SK-N-SH treated with all-trans-retinoic acid at 6 μM for 48 hours (cell line): ENCODE results near the gene ZACN.
"Not testable (repeated sequence)": the region's sequence is repeated elsewhere in the genome, so short reads cannot be mapped to it uniquely, and the experiment has no call there.

ENCODE experiments used
- ATAC-seq: fragments of 200-7000 bp; cut with Tn5 transposase; 3 replicates; pipeline ENCODE4 v1.9.1; 2020; ENCODE audit warnings: mild to moderate bottlenecking, moderate library complexity
- ARNTL ChIP-seq: fragments of 450-650 bp; formaldehyde crosslinking; IDR thresholded peaks from 2 replicates; pipeline ENCODE4 v1.5.0; 2020; ENCODE audit warnings: low read depth, mild to moderate bottlenecking, moderate library complexity, borderline replicate concordance
- CREB5 ChIP-seq: fragments of 250-450 bp; sonication (Bioruptor Pico); IDR thresholded peaks from 2 replicates; pipeline ENCODE4 v1.5.1; 2020; ENCODE audit warnings: low read depth, mild to moderate bottlenecking, moderate library complexity
- ESRRG ChIP-seq: fragments of 250-450 bp; sonication (Bioruptor Pico); IDR thresholded peaks from 2 replicates; pipeline ENCODE4 v1.6.1; 2021; ENCODE audit warnings: mild to moderate bottlenecking
- GLIS3 ChIP-seq: fragments of 250-450 bp; sonication (Bioruptor Pico); IDR thresholded peaks from 2 replicates; pipeline ENCODE4 v1.5.0; 2020; ENCODE audit warnings: mild to moderate bottlenecking, moderate library complexity
- ISL1 ChIP-seq: fragments of 250-450 bp; sonication (Bioruptor Pico); IDR thresholded peaks from 2 replicates; pipeline ENCODE4 v2.1.2; 2022; ENCODE audit warnings: mild to moderate bottlenecking, moderate library complexity
- OSR1 ChIP-seq: fragments of 250-450 bp; sonication (Bioruptor Pico); IDR thresholded peaks from 2 replicates; pipeline ENCODE4 v1.8.0; 2022; ENCODE audit warnings: moderate library complexity, mild to moderate bottlenecking, inconsistent platforms
- PATZ1 ChIP-seq: fragments of 250-450 bp; sonication (Bioruptor Pico); IDR thresholded peaks from 2 replicates; pipeline ENCODE4 v1.8.0; 2020; ENCODE audit warnings: mild to moderate bottlenecking, moderate library complexity, borderline replicate concordance
- POU6F1 ChIP-seq: fragments of 250-450 bp; sonication (Bioruptor Pico); IDR thresholded peaks from 2 replicates; pipeline ENCODE4 v1.8.0; 2021; ENCODE audit warnings: low read depth, mild to moderate bottlenecking, moderate library complexity, borderline replicate concordance
- RARB ChIP-seq: fragments of 250-450 bp; sonication (Bioruptor Pico); IDR thresholded peaks from 2 replicates; pipeline ENCODE4 v1.8.0; 2021; ENCODE audit warnings: mild to moderate bottlenecking, moderate library complexity
- SNAI2 ChIP-seq: fragments of 250-450 bp; sonication (Bioruptor Pico); IDR thresholded peaks from 2 replicates; pipeline ENCODE4 v1.5.0; 2020; ENCODE audit warnings: mild to moderate bottlenecking, moderate library complexity
- TCF4 ChIP-seq: fragments of 250-450 bp; sonication (Bioruptor Pico); IDR thresholded peaks from 2 replicates; pipeline ENCODE4 v1.8.0; 2021; ENCODE audit warnings: mild to moderate bottlenecking, moderate library complexity, borderline replicate concordance
- TSHZ2 ChIP-seq: fragments of 250-450 bp; sonication (Bioruptor Pico); IDR thresholded peaks from 2 replicates; pipeline ENCODE4 v1.5.0; 2020; ENCODE audit warnings: mild to moderate bottlenecking, moderate library complexity
- ZC3H10 ChIP-seq: fragments of 250-450 bp; sonication (Bioruptor Pico); IDR thresholded peaks from 2 replicates; pipeline ENCODE4 v1.5.1; 2021; ENCODE audit warnings: mild to moderate bottlenecking, moderate library complexity
- ZFP3 ChIP-seq: fragments of 250-450 bp; sonication (Bioruptor Pico); IDR thresholded peaks from 2 replicates; pipeline ENCODE4 v1.5.0; 2020; ENCODE audit warnings: mild to moderate bottlenecking, moderate library complexity
- ZFP30 ChIP-seq: fragments of 450-650 bp; formaldehyde crosslinking; IDR thresholded peaks from 2 replicates; pipeline ENCODE4 v1.5.0; 2022; ENCODE audit warnings: mild to moderate bottlenecking, moderate library complexity
- ZNF565 ChIP-seq: fragments of 450-650 bp; formaldehyde crosslinking; conservative IDR thresholded peaks from 2 replicates; pipeline ENCODE4 v1.5.0; 2020; ENCODE audit warnings: low read depth, mild to moderate bottlenecking, moderate library complexity

Gene ZACN

GRCh38 chr17:76054112-76054476 is 24.9 kb upstream of the ZACN start:
- TF ChIP-seq ISL1 (no peak), PATZ1 (CRISPR knock-in tag) (no peak), ZC3H10 (CRISPR knock-in tag) (no peak), POU6F1 (CRISPR knock-in tag) (no peak), CREB5 (CRISPR knock-in tag) (no peak), TSHZ2 (CRISPR knock-in tag) (no peak), SNAI2 (CRISPR knock-in tag) (no peak), ARNTL (no peak), ZNF565 (no peak)
- ATAC-seq = no peak

- ATAC-seq = no peak
- TF ChIP-seq ZFP3 (CRISPR knock-in tag) (no peak), TCF4 (CRISPR knock-in tag) (no peak), ESRRG (CRISPR knock-in tag) (no peak), GLIS3 (no peak), ZFP30 (CRISPR knock-in tag) (no peak), CREB5 (CRISPR knock-in tag) (no peak), TSHZ2 (CRISPR knock-in tag) (no peak), POU6F1 (CRISPR knock-in tag) (no peak), ARNTL (no peak), RARB (CRISPR knock-in tag) (no peak), OSR1 (no peak)
- TF ChIP-seq, all 23 proteins: peak for 0
These were observed 22.1 kb upstream of the ZACN start for GRCh38 chr17:76056882-76057281.

GRCh38 chr17:76058264-76058663 is 20.7 kb upstream of the ZACN start:
- not testable (repeated sequence) for ATAC-seq
